Memory B cell (primary cell): Measurements from ENCODE around the gene TGFB1.
A peak's percentile ranks its signal among the peaks of the same experiment; 100 is the strongest.

Experiments used
- ATAC-seq: fragments of 150-1000 bp; cut with Tn5 transposase; 2 replicates; pipeline ENCODE4 v1.10.0; 2021; ENCODE audit warnings: low read depth, mild to moderate bottlenecking, moderate library complexity
- DNase-seq, 2 donors: peaks; one replicate each; pipeline ENCODE4 v3.0.0; 2022; ENCODE audit warnings: low spot score in 2 of 2
- H3K27ac Mint-ChIP-seq: one replicate; pipeline ENCODE4 v1.8.0; 2022; ENCODE audit warnings: mild to moderate bottlenecking, moderate library complexity, mixed read lengths
- H3K27me3 Mint-ChIP-seq: one replicate; pipeline ENCODE4 v1.8.0; 2022; ENCODE audit warnings: mixed read lengths
- H3K36me3 Mint-ChIP-seq: one replicate; pipeline ENCODE4 v1.8.0; 2022; ENCODE audit warnings: mild to moderate bottlenecking, mixed read lengths
- H3K4me1 Mint-ChIP-seq: one replicate; pipeline ENCODE4 v1.8.0; 2022; ENCODE audit warnings: mixed read lengths
- H3K4me3 Mint-ChIP-seq: one replicate; pipeline ENCODE4 v1.8.0; 2022; ENCODE audit warnings: mild to moderate bottlenecking, moderate library complexity, mixed read lengths
- H3K9me3 Mint-ChIP-seq: one replicate; pipeline ENCODE4 v1.8.0; 2022; ENCODE audit warnings: mixed read lengths

Gene TGFB1

DNA sequence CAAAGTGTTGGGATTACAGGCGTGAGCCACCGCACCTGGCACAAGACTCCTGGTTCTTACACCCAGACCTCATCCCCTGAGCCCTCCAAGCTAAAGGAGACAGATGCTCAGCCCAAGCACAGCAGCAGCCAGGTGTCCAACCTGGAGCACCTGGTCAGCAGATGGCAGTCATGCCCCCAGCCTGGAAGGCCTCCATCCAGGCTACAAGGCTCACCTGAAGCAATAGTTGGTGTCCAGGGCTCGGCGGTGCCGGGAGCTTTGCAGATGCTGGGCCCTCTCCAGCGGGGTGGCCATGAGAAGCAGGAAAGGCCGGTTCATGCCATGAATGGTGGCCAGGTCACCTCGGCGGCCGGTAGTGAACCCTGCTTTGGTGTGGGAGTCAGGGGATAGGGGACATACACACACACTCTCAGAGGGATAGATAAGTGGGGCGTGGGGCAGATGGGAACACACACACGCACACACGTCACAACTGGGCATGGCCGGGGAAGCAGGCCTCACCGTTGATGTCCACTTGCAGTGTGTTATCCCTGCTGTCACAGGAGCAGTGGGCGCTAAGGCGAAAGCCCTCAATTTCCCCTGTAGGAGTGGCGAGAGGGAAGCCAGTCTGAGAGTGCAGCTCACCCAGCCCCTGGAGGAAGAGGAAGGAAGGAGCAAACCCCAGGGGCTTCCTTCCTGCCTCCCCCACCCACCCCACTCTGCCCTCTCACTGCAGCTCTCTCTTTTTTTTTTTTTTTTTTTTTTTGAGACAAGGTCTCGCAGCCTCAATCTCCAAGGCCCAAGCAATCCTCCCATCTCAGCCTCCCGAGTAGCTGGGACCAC, 11.8 kb downstream of the TGFB1 start:
- Mint-ChIP-seq H3K27ac (peak overlapping the region; percentile 24), H3K36me3 (peaks cover 24% of the 10 kb centered on the region), H3K4me1 (peaks cover 22% of the 10 kb centered on the region), H3K9me3 (no peaks in the 10 kb centered on the region), H3K4me3 (peak overlapping the region; percentile 53), H3K27me3 (no peaks in the 10 kb centered on the region)
- no peak for DNase-seq
- ATAC-seq: peak; percentile 63

DNA sequence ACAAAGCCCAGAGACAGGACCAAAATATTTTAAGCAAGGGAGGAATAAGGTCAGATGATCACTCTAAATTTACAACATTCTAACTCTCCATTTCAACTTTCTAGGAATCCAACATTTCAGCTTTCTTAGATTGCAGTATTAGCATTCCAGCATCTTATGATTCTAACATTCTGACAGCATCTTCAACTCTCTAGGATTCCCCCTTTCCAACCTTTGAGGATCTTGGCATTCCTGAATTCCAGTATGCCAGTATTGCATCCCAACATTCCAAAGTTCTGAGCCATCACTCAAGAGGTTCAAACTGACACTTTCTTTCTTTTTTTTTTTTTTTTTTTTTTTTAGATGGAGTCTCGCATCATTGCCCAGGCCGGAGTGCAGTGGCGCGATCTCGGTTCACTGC, 13.8 kb downstream of the TGFB1 start:
- Mint-ChIP-seq H3K9me3 (no peaks in the 10 kb centered on the region), H3K27ac (no peak overlapping the region), H3K36me3 (peaks cover 22% of the 10 kb centered on the region), H3K4me1 (peaks cover 23% of the 10 kb centered on the region), H3K27me3 (no peaks in the 10 kb centered on the region), H3K4me3 (no peak overlapping the region)
- DNase-seq (no peak), ATAC-seq (no peak)

DNA sequence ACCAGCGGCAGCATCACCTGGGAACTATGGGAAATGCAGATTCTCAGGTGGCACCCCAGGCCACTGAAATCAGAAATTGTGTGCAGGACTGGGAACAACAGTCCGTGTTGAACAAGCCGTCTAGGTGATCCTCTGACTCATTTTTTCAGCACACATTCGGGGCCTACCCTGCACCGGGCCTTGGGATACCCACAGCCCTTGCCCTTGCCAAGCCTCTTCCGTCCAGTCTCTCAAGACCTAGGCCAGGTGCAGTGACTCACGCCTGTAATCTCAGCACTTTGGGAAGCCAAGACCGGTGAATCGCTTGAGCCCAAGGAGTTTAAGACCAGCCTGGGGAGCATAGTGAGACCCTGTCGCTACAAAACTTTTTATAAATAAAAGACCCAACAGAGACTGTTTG, 18.3 kb downstream of the TGFB1 start:
- H3K27me3 Mint-ChIP-seq: no peaks in the 10 kb centered on the region
- H3K27ac Mint-ChIP-seq: peak overlapping the region; percentile 87
- no peak for DNase-seq
- peaks cover 27% of the 10 kb centered on the region for H3K36me3 Mint-ChIP-seq
- H3K4me1 Mint-ChIP-seq: peaks cover 23% of the 10 kb centered on the region
- H3K9me3 Mint-ChIP-seq: no peaks in the 10 kb centered on the region
- no peak overlapping the region for H3K4me3 Mint-ChIP-seq
- no peak for ATAC-seq

DNA sequence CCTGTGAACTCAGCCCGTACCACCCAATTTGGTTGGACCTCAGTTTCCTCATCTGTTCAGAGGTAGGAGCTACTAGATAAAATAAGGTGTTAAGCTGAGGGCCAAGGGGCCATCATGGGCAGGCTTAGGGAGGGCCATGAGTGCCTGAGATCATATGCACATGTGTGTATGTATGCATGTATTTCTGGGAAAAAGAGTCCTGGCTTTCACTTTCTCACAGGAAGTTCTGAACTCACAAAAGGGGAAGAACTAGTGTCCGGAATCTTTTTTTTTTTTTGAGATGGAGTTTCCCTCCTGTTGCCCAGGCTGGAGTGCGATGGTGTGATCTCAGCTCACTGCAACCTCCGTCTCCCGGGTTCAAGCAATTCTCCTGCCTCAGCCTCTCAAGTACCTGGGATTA, 18.9 kb downstream of the TGFB1 start:
- Mint-ChIP-seq H3K27ac (peak overlapping the region; percentile 87), H3K9me3 (no peaks in the 10 kb centered on the region), H3K4me1 (peaks cover 25% of the 10 kb centered on the region), H3K27me3 (no peaks in the 10 kb centered on the region), H3K36me3 (peaks cover 26% of the 10 kb centered on the region), H3K4me3 (peak overlapping the region; percentile 58)
- peak; percentile 88 for ATAC-seq
- no peak for DNase-seq

DNA sequence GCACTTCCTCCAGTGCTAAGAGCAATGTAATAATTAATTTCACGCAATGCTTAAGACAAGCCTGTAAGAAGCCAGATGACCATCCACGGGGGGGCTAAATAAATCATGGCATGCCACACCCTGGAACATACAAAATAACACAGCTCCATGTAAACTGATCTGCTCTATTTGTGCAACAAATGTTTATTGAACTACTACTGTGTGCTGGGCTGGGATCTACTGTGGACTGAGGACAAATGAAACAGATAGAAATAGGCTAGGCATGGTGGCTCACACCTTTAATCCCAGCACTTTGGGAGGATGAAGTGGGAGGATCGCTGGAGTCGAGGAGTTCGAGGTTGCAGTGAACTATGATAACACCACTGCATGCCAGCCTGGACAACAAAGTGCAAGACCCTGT, 21.3 kb downstream of the TGFB1 start:
- Mint-ChIP-seq H3K9me3 (no peaks in the 10 kb centered on the region), H3K27me3 (no peaks in the 10 kb centered on the region), H3K27ac (peak overlapping the region; percentile 83), H3K4me3 (no peak overlapping the region), H3K36me3 (peaks cover 24% of the 10 kb centered on the region), H3K4me1 (peaks cover 38% of the 10 kb centered on the region)
- no peak for DNase-seq
- no peak for ATAC-seq

DNA sequence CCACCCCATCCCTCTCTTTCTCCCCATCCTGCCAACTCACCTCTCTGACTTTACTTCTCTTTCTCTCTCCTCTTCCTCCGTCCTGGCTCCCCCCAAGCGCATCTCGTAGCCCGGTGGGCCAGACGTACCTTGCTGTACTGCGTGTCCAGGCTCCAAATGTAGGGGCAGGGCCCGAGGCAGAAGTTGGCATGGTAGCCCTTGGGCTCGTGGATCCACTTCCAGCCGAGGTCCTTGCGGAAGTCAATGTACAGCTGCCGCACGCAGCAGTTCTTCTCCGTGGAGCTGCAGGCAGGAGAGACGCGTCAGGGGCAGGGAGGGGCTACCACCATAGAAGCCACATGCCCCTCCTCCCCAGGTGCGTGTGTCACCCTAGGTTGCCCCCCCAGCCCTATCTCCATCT, 21.7 kb downstream of the TGFB1 start:
- Mint-ChIP-seq H3K36me3 (peaks cover 22% of the 10 kb centered on the region), H3K27me3 (no peaks in the 10 kb centered on the region), H3K27ac (peak overlapping the region; percentile 83), H3K4me1 (peaks cover 40% of the 10 kb centered on the region), H3K9me3 (no peaks in the 10 kb centered on the region), H3K4me3 (no peak overlapping the region)
- no peak for ATAC-seq
- no peak for DNase-seq

DNA sequence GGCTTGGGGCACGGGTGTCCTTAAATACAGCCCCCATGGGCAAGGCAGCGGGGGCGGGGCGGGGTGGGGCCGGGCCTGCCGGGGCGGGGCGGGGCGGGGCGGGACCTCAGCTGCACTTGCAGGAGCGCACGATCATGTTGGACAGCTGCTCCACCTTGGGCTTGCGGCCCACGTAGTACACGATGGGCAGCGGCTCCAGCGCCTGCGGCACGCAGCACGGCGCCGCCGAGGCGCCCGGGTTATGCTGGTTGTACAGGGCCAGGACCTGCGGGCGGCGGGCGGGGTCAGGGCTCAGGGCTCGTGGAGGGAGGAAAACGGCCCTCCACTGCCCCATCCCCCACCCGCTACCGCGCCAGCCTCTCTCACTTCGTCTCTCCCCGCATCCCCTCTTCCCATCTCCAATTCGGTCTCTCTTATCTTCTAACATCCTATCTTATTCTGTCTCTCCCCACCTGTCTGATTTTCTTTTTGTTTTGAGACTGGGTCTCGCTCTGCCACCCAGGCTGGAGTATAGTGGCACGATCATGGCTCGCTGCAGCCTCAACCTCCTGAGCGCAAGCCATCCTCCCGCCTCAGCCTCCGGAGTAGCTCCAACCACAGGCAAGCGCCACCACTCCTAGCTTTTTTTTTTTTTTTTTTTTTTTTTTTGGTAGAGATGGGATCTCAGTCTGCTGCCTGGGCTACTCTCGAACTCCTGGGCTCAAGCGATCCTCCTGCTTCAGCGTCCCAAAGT, 22.6 kb downstream of the TGFB1 start:
- Mint-ChIP-seq H3K27me3 (no peaks in the 10 kb centered on the region), H3K4me1 (peaks cover 48% of the 10 kb centered on the region), H3K36me3 (peaks cover 22% of the 10 kb centered on the region), H3K27ac (peak overlapping the region; percentile 39), H3K9me3 (no peaks in the 10 kb centered on the region), H3K4me3 (peak overlapping the region; percentile 58)
- no peak for ATAC-seq
- DNase-seq: no peak

DNA sequence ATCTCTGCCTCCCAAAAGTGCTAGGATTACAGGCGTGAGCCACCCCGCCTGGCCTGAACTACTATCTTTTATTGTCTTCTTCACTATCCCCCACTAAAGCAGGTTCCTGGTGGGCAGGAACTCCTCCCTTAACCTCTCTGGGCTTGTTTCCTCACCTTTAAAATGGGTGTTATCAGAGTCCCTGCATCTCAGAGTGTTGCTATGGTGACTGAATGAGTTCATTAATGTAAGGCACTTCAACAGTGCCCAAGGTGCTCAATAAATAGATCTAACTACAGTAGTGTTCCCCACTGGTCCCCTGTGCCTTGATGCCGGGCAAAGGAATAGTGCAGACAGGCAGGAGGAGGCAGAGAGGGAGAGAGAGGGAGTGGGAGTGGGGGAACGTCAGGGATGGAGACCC, 23.2 kb downstream of the TGFB1 start:
- peaks cover 49% of the 10 kb centered on the region for H3K4me1 Mint-ChIP-seq
- H3K27ac Mint-ChIP-seq: peak overlapping the region; percentile 74
- DNase-seq (no peak), ATAC-seq (no peak)
- H3K4me3 Mint-ChIP-seq: peak overlapping the region; percentile 52
- H3K36me3 Mint-ChIP-seq: peaks cover 22% of the 10 kb centered on the region
- no peaks in the 10 kb centered on the region for H3K27me3 Mint-ChIP-seq
- H3K9me3 Mint-ChIP-seq: no peaks in the 10 kb centered on the region

DNA sequence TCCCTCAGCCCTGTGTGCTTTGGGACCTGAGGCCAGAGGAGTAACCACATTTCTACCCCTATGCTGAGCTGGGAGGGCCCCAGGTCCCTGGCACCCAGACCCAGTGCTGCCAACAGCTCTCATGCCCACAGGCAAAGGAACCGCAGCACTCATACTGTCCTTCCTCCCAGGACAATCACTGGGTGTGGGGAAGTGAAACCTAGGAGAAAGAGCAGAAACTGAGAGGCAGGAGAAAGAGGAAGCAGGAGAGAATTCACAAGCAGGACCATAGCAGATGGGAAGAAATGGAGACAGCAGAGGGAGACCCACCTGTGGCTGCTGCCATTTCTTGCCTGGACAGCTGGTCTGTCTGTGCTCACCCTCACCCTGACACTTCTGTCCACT, 24.9 kb downstream of the TGFB1 start:
- no peaks in the 10 kb centered on the region for H3K9me3 Mint-ChIP-seq
- H3K4me1 Mint-ChIP-seq: peaks cover 58% of the 10 kb centered on the region
- peak overlapping the region; percentile 89 for H3K27ac Mint-ChIP-seq
- peak overlapping the region; percentile 63 for H3K4me3 Mint-ChIP-seq
- ATAC-seq (no peak), DNase-seq (no peak)
- H3K36me3 Mint-ChIP-seq: peaks cover 20% of the 10 kb centered on the region
- no peaks in the 10 kb centered on the region for H3K27me3 Mint-ChIP-seq

DNA sequence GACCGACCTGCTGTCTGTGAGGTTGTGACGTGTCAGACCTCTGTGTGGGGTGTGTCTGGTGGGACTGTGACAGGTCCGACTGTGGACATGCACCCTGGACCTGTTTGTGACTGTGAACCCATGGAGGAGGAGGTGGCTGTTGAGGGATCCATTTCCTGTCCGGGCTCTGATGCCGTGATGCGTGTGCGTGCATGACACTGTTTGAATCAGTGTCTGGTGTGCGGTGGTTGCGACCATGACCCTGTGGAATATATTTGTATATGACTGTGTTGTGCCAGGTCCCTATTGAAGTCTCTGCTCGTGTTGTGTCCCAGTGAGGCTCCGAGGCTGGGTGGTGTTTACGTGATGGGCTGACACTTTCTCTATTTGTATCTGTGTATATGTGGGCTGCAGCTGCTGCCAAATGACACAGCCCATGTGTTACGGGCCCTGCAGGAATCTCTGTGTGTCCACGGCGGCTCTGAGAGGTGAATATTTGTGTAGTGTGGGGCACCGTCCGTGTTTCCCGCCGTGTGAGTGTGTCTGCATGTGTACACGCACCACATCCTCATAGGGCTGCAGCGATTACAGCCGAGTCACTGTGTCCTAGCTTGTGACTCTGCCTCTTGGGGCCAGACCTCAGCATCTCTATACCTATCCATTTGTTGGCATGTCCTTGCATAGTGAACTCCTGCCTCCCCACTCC, 25.4 kb downstream of the TGFB1 start:
- peak overlapping the region; percentile 89 for H3K27ac Mint-ChIP-seq
- peaks cover 60% of the 10 kb centered on the region for H3K4me1 Mint-ChIP-seq
- no peaks in the 10 kb centered on the region for H3K27me3 Mint-ChIP-seq
- H3K36me3 Mint-ChIP-seq: peaks cover 20% of the 10 kb centered on the region
- no peaks in the 10 kb centered on the region for H3K9me3 Mint-ChIP-seq
- H3K4me3 Mint-ChIP-seq: peak overlapping the region; percentile 63
- DNase-seq: no peak
- peak; percentile 4 for ATAC-seq

DNA sequence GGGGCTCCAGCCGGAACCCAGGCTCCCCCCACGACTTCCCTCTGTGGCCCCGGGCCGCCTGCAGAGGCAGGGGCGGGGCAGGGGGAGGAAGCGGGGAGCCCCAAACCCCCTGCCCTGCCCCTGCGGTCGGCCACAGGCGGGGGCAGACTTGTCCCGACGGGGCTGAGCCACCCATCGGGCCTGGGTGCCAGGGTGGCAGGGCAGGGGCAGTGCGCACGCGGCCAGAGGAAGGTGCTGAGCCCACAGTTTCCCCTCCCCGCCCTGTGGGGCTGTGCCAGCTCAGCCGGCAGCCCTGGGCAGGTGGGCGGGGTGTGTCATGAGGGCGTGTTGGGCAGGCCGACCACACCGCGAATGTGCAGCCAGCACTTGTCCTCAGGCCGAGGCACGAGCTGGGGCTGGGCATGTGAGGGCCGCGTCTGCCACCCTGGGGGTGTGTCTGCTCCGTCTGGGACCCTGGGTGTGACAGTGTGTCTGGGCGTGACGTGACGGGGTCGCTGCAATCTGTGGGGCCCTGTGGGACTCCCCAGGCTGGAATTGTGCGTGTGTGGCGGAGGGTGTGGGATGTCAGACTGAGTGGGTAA, 26.1 kb downstream of the TGFB1 start:
- H3K27me3 Mint-ChIP-seq: no peaks in the 10 kb centered on the region
- DNase-seq: peak; percentile 73 to 76
- peak overlapping the region; percentile 89 for H3K27ac Mint-ChIP-seq
- H3K4me1 Mint-ChIP-seq: peaks cover 64% of the 10 kb centered on the region
- H3K9me3 Mint-ChIP-seq: no peaks in the 10 kb centered on the region
- ATAC-seq: peak; percentile 59
- H3K4me3 Mint-ChIP-seq: peak overlapping the region; percentile 63
- H3K36me3 Mint-ChIP-seq: peaks cover 21% of the 10 kb centered on the region

DNA sequence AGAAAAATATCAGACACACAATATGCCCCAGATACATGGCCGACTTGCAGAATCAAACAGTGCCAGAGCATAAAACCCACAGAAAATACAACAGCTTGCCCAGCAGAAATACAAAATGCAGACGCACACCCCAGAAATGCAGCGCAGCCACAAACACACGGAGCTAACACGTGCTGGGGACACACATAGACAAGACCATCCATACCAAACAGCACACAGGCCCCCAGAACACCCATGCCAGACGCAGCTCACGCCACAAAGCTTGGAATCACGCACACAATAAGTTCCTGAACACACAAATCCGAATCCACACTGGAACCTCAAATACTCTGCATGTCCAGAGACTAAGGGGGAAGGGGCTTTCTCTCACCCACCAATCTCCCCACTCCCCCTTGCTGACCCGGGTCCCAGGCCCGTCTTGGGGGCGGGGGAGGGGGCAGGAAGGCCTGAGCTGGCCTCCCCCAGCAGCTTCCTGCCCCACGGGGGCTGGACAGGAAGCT, 26.6 kb downstream of the TGFB1 start:
- no peaks in the 10 kb centered on the region for H3K9me3 Mint-ChIP-seq

DNA sequence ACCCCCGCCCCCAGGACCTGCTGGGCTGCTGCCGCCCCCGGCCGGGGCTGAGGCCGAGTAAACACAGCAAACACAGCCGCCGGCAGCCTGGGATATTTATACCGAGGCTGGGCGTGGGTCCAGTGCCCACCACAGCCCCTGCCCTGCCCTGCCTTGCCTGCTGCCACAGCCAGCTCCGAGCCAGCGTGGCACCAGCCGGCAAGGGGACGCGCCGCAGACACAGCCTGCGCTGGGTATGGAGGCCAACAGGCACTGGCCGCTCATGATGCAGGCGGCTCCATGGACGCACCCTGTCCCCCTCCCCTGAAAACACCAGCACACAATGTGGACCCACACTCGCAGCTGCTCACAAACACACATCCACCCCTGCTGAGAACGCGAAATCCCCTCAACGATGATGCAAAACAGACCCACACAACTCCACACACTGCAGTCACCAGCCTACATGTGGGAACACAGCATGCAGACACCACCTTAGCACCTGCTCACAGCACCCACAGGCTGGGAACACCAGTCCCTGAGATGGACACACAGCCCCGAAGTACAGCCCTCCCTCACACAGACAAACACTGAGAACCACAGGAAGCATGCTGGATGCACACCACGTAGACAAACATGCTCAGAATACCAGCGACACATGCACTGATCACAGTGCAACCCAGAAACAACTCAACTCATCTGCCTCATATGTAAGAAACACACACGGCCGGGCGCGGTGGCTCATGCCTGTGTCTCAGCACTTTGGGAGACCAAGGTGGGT, 27.6 kb downstream of the TGFB1 start:
- Mint-ChIP-seq H3K4me1 (peaks cover 60% of the 10 kb centered on the region), H3K9me3 (no peaks in the 10 kb centered on the region), H3K4me3 (peak overlapping the region; percentile 63), H3K27me3 (no peaks in the 10 kb centered on the region), H3K27ac (peak overlapping the region; percentile 89), H3K36me3 (peaks cover 10% of the 10 kb centered on the region)
- ATAC-seq (peak; percentile 49), DNase-seq (peak; percentile 44 to 55)

More for the DNA sequence above, 26.6 kb downstream of the TGFB1 start:
- H3K4me3 Mint-ChIP-seq: peak overlapping the region; percentile 63
- DNase-seq (no peak), ATAC-seq (no peak)
- H3K27me3 Mint-ChIP-seq: no peaks in the 10 kb centered on the region
- H3K36me3 Mint-ChIP-seq: peaks cover 19% of the 10 kb centered on the region
- peak overlapping the region; percentile 89 for H3K27ac Mint-ChIP-seq
- peaks cover 68% of the 10 kb centered on the region for H3K4me1 Mint-ChIP-seq
